WTC11 (cell line): Measurements from ENCODE around the gene STAG1.
"Not testable (repeated sequence)": the region's sequence is repeated elsewhere in the genome, so short reads cannot be mapped to it uniquely, and the experiment has no call there.

Experiments used
- AFF4 ChIP-seq: sonication (generic); formaldehyde crosslinking; IDR thresholded peaks from 2 replicates; pipeline ENCODE4 v1.8.1; 2023; ENCODE audit warnings: mild to moderate bottlenecking, missing genetic modification reagents, borderline replicate concordance
- ARID4B ChIP-seq: sonication (generic); formaldehyde crosslinking; IDR thresholded peaks from 2 replicates; pipeline ENCODE4 v1.8.0; 2023; ENCODE audit warnings: missing genetic modification reagents, mild to moderate bottlenecking, borderline replicate concordance
- ATF3 ChIP-seq: sonication (generic); formaldehyde crosslinking; conservative IDR thresholded peaks from 2 replicates; pipeline ENCODE4 v1.8.1; 2022; ENCODE audit warnings: mild to moderate bottlenecking, missing genetic modification reagents
- CTCF ChIP-seq: fragments of 200-600 bp; IDR thresholded peaks from 2 replicates; pipeline ENCODE4 v1.8.0; 2022; ENCODE audit warnings: antibody characterized with exemption
- PRRX2 ChIP-seq: fragments of 250-450 bp; sonication (Bioruptor Pico); IDR thresholded peaks from 2 replicates; pipeline ENCODE4 v1.8.0; 2021; ENCODE audit warnings: mild to moderate bottlenecking
- TEAD4 ChIP-seq: sonication (generic); formaldehyde crosslinking; IDR thresholded peaks from 2 replicates; pipeline ENCODE4 v1.8.0; 2022; ENCODE audit warnings: mild to moderate bottlenecking, missing genetic modification reagents
- ZNF423 ChIP-seq: fragments of 250-450 bp; sonication (Bioruptor Pico); IDR thresholded peaks from 2 replicates; pipeline ENCODE4 v2.1.2; 2022; ENCODE audit warnings: mild to moderate bottlenecking, moderate library complexity

- not testable (repeated sequence) for TF ChIP-seq CTCF; ZNF423 (CRISPR knock-in tag); AFF4; ATF3; TEAD4; ARID4B; PRRX2 (CRISPR knock-in tag)
Measured at GRCh38 chr3:136606216-136606615, 146.0 kb downstream of the STAG1 start.
